ENCODE data around the gene PSMC3. TPM values are rescaled to one million over a fixed set of nuclear protein-coding genes. Genes with fewer than 3 reads are reported as not detected.

PSMC3 gene
- total and polyA plus RNA-seq, 2 of the 13 experiments (the other 11 are each of a cell fraction or from before 2014, with no cell fraction given) = 75.8 to 214 TPM

DNA sequence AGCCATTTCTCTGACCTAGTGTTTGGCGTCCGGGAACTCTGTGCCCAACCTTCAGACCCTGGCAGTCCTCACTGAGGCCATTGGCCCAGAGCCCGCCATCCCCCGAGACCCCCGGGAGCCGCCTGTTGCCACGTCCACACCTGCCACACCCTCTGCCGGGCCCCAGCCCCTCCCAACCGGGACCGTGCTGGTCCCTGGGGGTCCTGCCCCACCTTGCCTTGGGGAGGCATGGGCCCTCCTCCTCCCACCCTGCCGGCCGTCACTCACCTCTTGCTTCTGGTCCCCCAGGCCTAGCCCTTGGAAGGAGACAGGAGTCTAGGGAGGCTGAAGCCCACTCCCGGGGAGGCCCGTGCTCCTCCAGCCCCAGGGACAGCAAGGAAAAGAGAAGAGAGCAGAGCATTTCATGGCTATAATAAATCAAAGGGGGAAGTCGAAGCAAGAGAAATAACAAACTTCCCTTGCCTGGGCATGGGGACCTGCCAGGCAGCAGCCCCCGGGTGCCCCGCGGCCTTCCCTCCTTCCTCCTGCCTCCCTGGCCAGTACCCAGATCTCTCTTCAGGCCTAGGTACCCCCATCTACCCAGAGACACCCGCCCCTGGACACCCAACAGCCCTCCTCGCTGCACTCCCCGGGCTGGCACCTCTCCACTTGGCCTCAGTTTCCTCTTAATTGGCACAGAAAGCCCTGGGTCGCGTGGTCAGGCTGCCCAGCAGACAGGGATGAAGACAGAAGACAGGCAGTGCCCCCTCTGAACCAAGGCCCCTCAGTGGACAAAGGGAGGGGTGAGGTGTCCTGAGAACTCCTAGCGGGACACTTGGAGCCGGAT lies 30.8 kb downstream of the PSMC3 start:
- DNase-seq (ENCODE audit: low spot score) (no peak), ATAC-seq (no peak), FAIRE-seq (no peak)
- in situ Hi-C loops (cut with HindIII; ENCODE audit: extremely low pct_ligation_motif_present, low pct_unique_long_range_greater_than_20kb) (no loop called here), intact Hi-C loops (cut with micrococcal nuclease; ENCODE audit: unreplicated experiment) (no loop called here)
- Histone ChIP-seq H3K4me1 (ENCODE audit: insufficient read depth, low read length) (peaks cover 63% of the 10 kb centered on the region), H3K9ac (ENCODE audit: insufficient read depth, low read depth, low read length) (no peak overlapping the region), H3K4me3 (replicated peaks in 1 of 3; ENCODE audit: insufficient read depth in 1 of 3, low read depth in 2 of 3, low read length in 3 of 3) (no peak overlapping the region), H3K27ac (ENCODE audit: extremely low read length, insufficient read depth, low read length) (no peak overlapping the region), H3K27me3 (ENCODE audit: control insufficient read depth in 1 of 2, insufficient read depth in 2 of 2, low read length in 2 of 2) (peaks cover 0 to 12% of the 10 kb centered on the region in 2 experiments; a peak in 1 of 5 replicates), H3K79me2 (ENCODE audit: insufficient read depth, low read length) (no peaks in the 10 kb centered on the region), H3K9me3 (ENCODE audit: low read length) (no peaks in the 10 kb centered on the region), H4K20me1 (ENCODE audit: insufficient read depth, low read length) (no peaks in the 10 kb centered on the region), H2AFZ (ENCODE audit: low read length) (no peak overlapping the region), H3K4me2 (ENCODE audit: low read depth, low read length) (no peak overlapping the region), H3K36me3 (replicated peaks in 1 of 2; ENCODE audit: control insufficient read depth in 1 of 2, insufficient read depth in 2 of 2, low read length in 2 of 2) (no peaks in the 10 kb centered on the region)
- ChIA-PET CTCF (ENCODE audit: low intra/inter-chr PET ratio, low total read pairs) (no interaction called here), POLR2A (no interaction called here)
- WGBS (ENCODE audit: low lambda C conversion rate) = 68% methylated on average over 14 of the region's 25 CpGs
- no TSS peak for BruUV-seq (replicated peaks)
- TF ChIP-seq, protein P1, sequence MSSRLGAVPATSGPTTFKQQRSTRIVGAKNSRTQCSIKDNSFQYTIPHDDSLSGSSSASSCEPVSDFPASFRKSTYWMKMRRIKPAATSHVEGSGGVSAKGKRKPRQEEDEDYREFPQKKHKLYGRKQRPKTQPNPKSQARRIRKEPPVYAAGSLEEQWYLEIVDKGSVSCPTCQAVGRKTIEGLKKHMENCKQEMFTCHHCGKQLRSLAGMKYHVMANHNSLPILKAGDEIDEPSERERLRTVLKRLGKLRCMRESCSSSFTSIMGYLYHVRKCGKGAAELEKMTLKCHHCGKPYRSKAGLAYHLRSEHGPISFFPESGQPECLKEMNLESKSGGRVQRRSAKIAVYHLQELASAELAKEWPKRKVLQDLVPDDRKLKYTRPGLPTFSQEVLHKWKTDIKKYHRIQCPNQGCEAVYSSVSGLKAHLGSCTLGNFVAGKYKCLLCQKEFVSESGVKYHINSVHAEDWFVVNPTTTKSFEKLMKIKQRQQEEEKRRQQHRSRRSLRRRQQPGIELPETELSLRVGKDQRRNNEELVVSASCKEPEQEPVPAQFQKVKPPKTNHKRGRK (CRISPR knock-in tag; IDR thresholded peaks at IDR 0.05) = no peak
- TF ChIP-seq ZNF10 (CRISPR knock-in tag; IDR thresholded peaks at IDR 0.05; ENCODE audit: borderline replicate concordance, low read depth) (no peak), FOXM1 (CRISPR knock-in tag; IDR thresholded peaks at IDR 0.05) (no peak), PTBP1 (IDR thresholded peaks at IDR 0.05; ENCODE audit: low read depth, low read length, poor library complexity, severe bottlenecking) (no peak)
- TF ChIP-seq, protein P2, sequence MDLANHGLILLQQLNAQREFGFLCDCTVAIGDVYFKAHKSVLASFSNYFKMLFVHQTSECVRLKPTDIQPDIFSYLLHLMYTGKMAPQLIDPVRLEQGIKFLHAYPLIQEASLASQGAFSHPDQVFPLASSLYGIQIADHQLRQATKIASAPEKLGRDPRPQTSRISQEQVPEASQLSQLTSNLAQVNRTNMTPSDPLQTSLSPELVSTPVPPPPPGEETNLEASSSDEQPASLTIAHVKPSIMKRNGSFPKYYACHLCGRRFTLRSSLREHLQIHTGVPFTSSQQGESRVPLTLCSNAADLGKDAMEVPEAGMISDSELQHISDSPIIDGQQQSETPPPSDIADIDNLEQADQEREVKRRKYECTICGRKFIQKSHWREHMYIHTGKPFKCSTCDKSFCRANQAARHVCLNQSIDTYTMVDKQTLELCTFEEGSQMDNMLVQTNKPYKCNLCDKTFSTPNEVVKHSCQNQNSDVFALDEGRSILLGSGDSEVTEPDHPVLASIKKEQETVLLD (CRISPR knock-in tag; IDR thresholded peaks at IDR 0.05; ENCODE audit: low read depth) = no peak
- TF ChIP-seq, protein P3, sequence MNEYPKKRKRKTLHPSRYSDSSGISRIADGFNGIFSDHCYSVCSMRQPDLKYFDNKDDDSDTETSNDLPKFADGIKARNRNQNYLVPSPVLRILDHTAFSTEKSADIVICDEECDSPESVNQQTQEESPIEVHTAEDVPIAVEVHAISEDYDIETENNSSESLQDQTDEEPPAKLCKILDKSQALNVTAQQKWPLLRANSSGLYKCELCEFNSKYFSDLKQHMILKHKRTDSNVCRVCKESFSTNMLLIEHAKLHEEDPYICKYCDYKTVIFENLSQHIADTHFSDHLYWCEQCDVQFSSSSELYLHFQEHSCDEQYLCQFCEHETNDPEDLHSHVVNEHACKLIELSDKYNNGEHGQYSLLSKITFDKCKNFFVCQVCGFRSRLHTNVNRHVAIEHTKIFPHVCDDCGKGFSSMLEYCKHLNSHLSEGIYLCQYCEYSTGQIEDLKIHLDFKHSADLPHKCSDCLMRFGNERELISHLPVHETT (CRISPR knock-in tag; conservative IDR thresholded peaks at IDR 0.05) = no peak
